Measurements from ENCODE around the gene NOL4L. TPM values are rescaled to one million over a fixed set of nuclear protein-coding genes. Genes with fewer than 3 reads are reported as not detected.

The NOL4L gene
- total and polyA plus RNA-seq, 2 donors (not counting 3 experiments of a cell fraction or from before 2014, with no cell fraction given): 55.2 to 79.6 TPM

GRCh38 chr20:32397567-32398084 is 187.5 kb downstream of the NOL4L start:
- FAIRE-seq: no peak
- no peak overlapping the region for H2AFZ ChIP-seq (ENCODE audit: low read depth, low read length)

More at GRCh38 chr20:32397567-32398084, 187.5 kb downstream of the NOL4L start:
- H3K9ac ChIP-seq (replicated peaks; ENCODE audit: extremely low read depth, insufficient read depth, low read length): no peak overlapping the region
- dilution Hi-C loops (cut with MboI; ENCODE audit: extremely low pct_ligation_motif_present, low sequenced_read_pairs) (no loop called here), intact Hi-C loops (cut with micrococcal nuclease) (no loop called here)
- peaks cover 0 to 2% of the 10 kb centered on the region in 2 experiments for H3K36me3 ChIP-seq (ENCODE audit: control insufficient read depth in 2 of 2, extremely low read depth in 1 of 2, insufficient read depth in 2 of 2, low read length in 2 of 2)
- H3K4me3 ChIP-seq (replicated peaks in 1 of 3; ENCODE audit: insufficient read depth in 1 of 3, low read depth in 1 of 3, low read length in 3 of 3): no peak overlapping the region
- TF ChIP-seq POLR2AphosphoS5 (IDR thresholded peaks at IDR 0.05; ENCODE audit: insufficient read depth, low read depth, low read length) (no peak), EZH2 (IDR thresholded peaks at IDR 0.05; ENCODE audit: borderline replicate concordance, low read depth, low read length, severe bottlenecking) (no peak), MYC (IDR thresholded peaks at IDR 0.05; ENCODE audit: low read depth, low read length) (no peak), MAX (IDR thresholded peaks at IDR 0.05; ENCODE audit: insufficient read depth, insufficient read length) (no peak), POLR2A (IDR thresholded peaks at IDR 0.05; ENCODE audit: low read depth, low read length) (no peak), FOS (IDR thresholded peaks at IDR 0.05; ENCODE audit: borderline replicate concordance, insufficient read depth, low read length) (no peak), CTCF (IDR thresholded peaks at IDR 0.05; ENCODE audit: extremely low read depth in 1 of 2, insufficient read depth in 1 of 2, low read depth in 1 of 2, low read length in 2 of 2) (no peak), JUN (IDR thresholded peaks at IDR 0.05; ENCODE audit: borderline replicate concordance, insufficient read depth, insufficient read length, low read depth) (no peak), GATA2 (IDR thresholded peaks at IDR 0.05; ENCODE audit: insufficient read depth, insufficient read length, low read depth, low read length) (no peak)
- H3K79me2 ChIP-seq (ENCODE audit: control insufficient read depth, insufficient read depth, low read length): peaks cover 84% of the 10 kb centered on the region
- no peak overlapping the region for H3K27ac ChIP-seq (ENCODE audit: insufficient read depth, low read depth, low read length)
- DNase-seq (ENCODE audit: low read depth, low spot score): no peak
- no peaks in the 10 kb centered on the region for H3K27me3 ChIP-seq (ENCODE audit: control insufficient read depth in 2 of 2, insufficient read depth in 2 of 2, low read length in 2 of 2)
- H4K20me1 ChIP-seq (replicated peaks; ENCODE audit: control insufficient read depth, extremely low read depth, insufficient read depth, low read length): peaks cover 6% of the 10 kb centered on the region
- H3K4me1 ChIP-seq (ENCODE audit: control insufficient read depth, extremely low read depth, insufficient read depth, low read length): no peaks in the 10 kb centered on the region
- no peak overlapping the region for H3K4me2 ChIP-seq (ENCODE audit: insufficient read depth, low read length)
- BruUV-seq (replicated peaks): no TSS peak
- ChIA-PET CTCF (no interaction called here), POLR2A (no interaction called here)
- no peaks in the 10 kb centered on the region for H3K9me1 ChIP-seq (replicated peaks; ENCODE audit: control insufficient read depth, extremely low read depth, insufficient read depth, low read length)
- H3K9me3 ChIP-seq (replicated peaks; ENCODE audit: control insufficient read depth, insufficient read depth, low read length): no peaks in the 10 kb centered on the region

Measured in endothelial cell of umbilical vein (primary cell).